ES-I3 (cell line): ENCODE data around the gene ASTN2.
A peak's percentile ranks its signal among the peaks of the same experiment; 100 is the strongest.

ENCODE experiments used
- H3K36me3 ChIP-seq: 2 replicates; pipeline ENCODE4 v1.6.1; 2013; ENCODE audit warnings: mild to moderate bottlenecking, low read length, control low read depth, moderate library complexity; ENCODE audit not compliant: insufficient read depth
- H3K4me1 ChIP-seq: 2 replicates; pipeline ENCODE4 v1.6.1; 2013; ENCODE audit warnings: mild to moderate bottlenecking, control low read depth, low read length; ENCODE audit not compliant: insufficient read depth
- H3K9ac ChIP-seq: 2 replicates; pipeline ENCODE4 v1.6.1; 2013; ENCODE audit warnings: low read depth, mild to moderate bottlenecking, low read length, moderate library complexity
- H3K9me3 ChIP-seq: 2 replicates; pipeline ENCODE4 v1.6.1; 2013; ENCODE audit warnings: mild to moderate bottlenecking, low read length, moderate library complexity; ENCODE audit not compliant: control insufficient read depth, insufficient read depth

The ASTN2 gene

GRCh38 chr9:116689486-116690032 lies 725.3 kb downstream of the ASTN2 start:
- no peak overlapping the region for H3K9ac ChIP-seq
- no peaks in the 10 kb centered on the region for H3K9me3 ChIP-seq
- no peaks in the 10 kb centered on the region for H3K4me1 ChIP-seq
- H3K36me3 ChIP-seq = no peaks in the 10 kb centered on the region

GRCh38 chr9:116688806-116689485 lies 725.9 kb downstream of the ASTN2 start:
- Histone ChIP-seq H3K36me3 (no peaks in the 10 kb centered on the region), H3K9ac (no peak overlapping the region), H3K4me1 (no peaks in the 10 kb centered on the region), H3K9me3 (peaks cover 2% of the 10 kb centered on the region; the same call in 1 of the 2 replicates)

- Histone ChIP-seq H3K36me3 (no peaks in the 10 kb centered on the region; the same call in 1 of the 2 replicates), H3K9ac (peak overlapping the region; percentile 80), H3K9me3 (peaks cover 5% of the 10 kb centered on the region; the same call in 1 of the 2 replicates), H3K4me1 (no peaks in the 10 kb centered on the region)
Measured at GRCh38 chr9:116687754-116688135, 727.1 kb downstream of the ASTN2 start.

GRCh38 chr9:116687074-116687753 lies 727.6 kb downstream of the ASTN2 start, which contains the start of gene TRIM32:
Gene TRIM32, plus strand, starts transcription at chr9:116687305. Its CDS starts 10,438 bp downstream, at chr9:116697743.
- Histone ChIP-seq H3K9me3 (peaks cover 5% of the 10 kb centered on the region; the same call in 1 of the 2 replicates), H3K9ac (peak within 1 kb of the TSS; percentile 80), H3K4me1 (no peaks in the 10 kb centered on the region), H3K36me3 (no peaks in the 10 kb centered on the region; the same call in 1 of the 2 replicates)

- Histone ChIP-seq H3K4me1 (no peaks in the 10 kb centered on the region), H3K9me3 (peaks cover 5% of the 10 kb centered on the region; the same call in 1 of the 2 replicates), H3K36me3 (no peaks in the 10 kb centered on the region; the same call in 1 of the 2 replicates), H3K9ac (peak overlapping the region; percentile 80)
Measured at GRCh38 chr9:116686693-116687073, 728.2 kb downstream of the ASTN2 start.

- H3K9ac ChIP-seq = peak overlapping the region; percentile 80; the same call in 1 of the 2 replicates
- peaks cover 5% of the 10 kb centered on the region; the same call in 1 of the 2 replicates for H3K9me3 ChIP-seq
- H3K4me1 ChIP-seq = no peaks in the 10 kb centered on the region
- H3K36me3 ChIP-seq = no peaks in the 10 kb centered on the region; the same call in 1 of the 2 replicates
Measured at GRCh38 chr9:116686135-116686534, 728.7 kb downstream of the ASTN2 start.

- Histone ChIP-seq H3K9me3 (peaks cover 5% of the 10 kb centered on the region; the same call in 1 of the 2 replicates), H3K9ac (no peak overlapping the region), H3K4me1 (no peaks in the 10 kb centered on the region), H3K36me3 (no peaks in the 10 kb centered on the region; the same call in 1 of the 2 replicates)
Measured at GRCh38 chr9:116685166-116685565, 729.7 kb downstream of the ASTN2 start.

- Histone ChIP-seq H3K4me1 (no peaks in the 10 kb centered on the region), H3K36me3 (no peaks in the 10 kb centered on the region; the same call in 1 of the 2 replicates), H3K9me3 (peaks cover 5% of the 10 kb centered on the region; the same call in 1 of the 2 replicates), H3K9ac (no peak overlapping the region)
Measured at GRCh38 chr9:116683535-116683934, 731.3 kb downstream of the ASTN2 start.

- no peaks in the 10 kb centered on the region; the same call in 1 of the 2 replicates for H3K36me3 ChIP-seq
- H3K4me1 ChIP-seq = no peaks in the 10 kb centered on the region; the same call in 1 of the 2 replicates
- H3K9me3 ChIP-seq = peaks cover 18% of the 10 kb centered on the region
- no peak overlapping the region for H3K9ac ChIP-seq
Measured at GRCh38 chr9:116674210-116674980, 740.5 kb downstream of the ASTN2 start.

GRCh38 chr9:116673375-116673774 lies 741.5 kb downstream of the ASTN2 start:
- Histone ChIP-seq H3K9ac (no peak overlapping the region), H3K36me3 (no peaks in the 10 kb centered on the region; the same call in 1 of the 2 replicates), H3K9me3 (peaks cover 18% of the 10 kb centered on the region), H3K4me1 (no peaks in the 10 kb centered on the region; the same call in 1 of the 2 replicates)

- Histone ChIP-seq H3K36me3 (no peaks in the 10 kb centered on the region; the same call in 1 of the 2 replicates), H3K9ac (no peak overlapping the region), H3K9me3 (peaks cover 14% of the 10 kb centered on the region), H3K4me1 (no peaks in the 10 kb centered on the region; the same call in 1 of the 2 replicates)
Measured at GRCh38 chr9:116671605-116672004, 743.3 kb downstream of the ASTN2 start.

- no peaks in the 10 kb centered on the region for H3K4me1 ChIP-seq
- H3K9me3 ChIP-seq = peaks cover 6% of the 10 kb centered on the region
- H3K36me3 ChIP-seq = no peaks in the 10 kb centered on the region; the same call in 1 of the 2 replicates
- no peak overlapping the region for H3K9ac ChIP-seq
Measured at GRCh38 chr9:116668970-116669695, 745.7 kb downstream of the ASTN2 start.

- Histone ChIP-seq H3K4me1 (peaks cover 2% of the 10 kb centered on the region; the same call in 1 of the 2 replicates), H3K9ac (no peak overlapping the region), H3K9me3 (no peaks in the 10 kb centered on the region), H3K36me3 (no peaks in the 10 kb centered on the region; the same call in 1 of the 2 replicates)
Measured at GRCh38 chr9:116663581-116663980, 751.3 kb downstream of the ASTN2 start.
